Spleen (tissue), 11 donors: ENCODE data around the gene FOCAD. TPM values are rescaled to one million over a fixed set of nuclear protein-coding genes. Genes with fewer than 3 reads are reported as not detected.

ENCODE experiments used
- DNase-seq: peaks from one replicate; pipeline ENCODE4 v3.0.0-alpha.2; 2020
- H3K27ac ChIP-seq, 8 donors: fragments of 200-600 bp; sonication (generic) in 7 of 8; 1 replicate in 4 of 8; 2 replicates in 4 of 8; pipeline versions ENCODE4 v1.5.0 to v1.8.0; 2016 to 2021; ENCODE audit warnings: inconsistent platforms in 4 of 8, mild to moderate bottlenecking in 4 of 8, moderate library complexity in 1 of 8
- H3K27me3 ChIP-seq, 7 donors: fragments of 200-600 bp; sonication (generic) in 6 of 7; replicated peaks in 1 of 7; 1 replicate in 4 of 7; 2 replicates in 3 of 7; pipeline versions ENCODE4 v1.5.0 to v1.8.0; 2016 to 2021; ENCODE audit warnings: inconsistent platforms in 3 of 7, mild to moderate bottlenecking in 1 of 7
- H3K36me3 ChIP-seq, 6 donors: fragments of 200-600 bp; sonication (generic) in 5 of 6; 1 replicate in 4 of 6; 2 replicates in 2 of 6; pipeline versions ENCODE4 v1.5.0 to v1.8.0; 2016 to 2021; ENCODE audit warnings: inconsistent platforms in 2 of 6
- H3K4me1 ChIP-seq, 6 donors: fragments of 200-600 bp; sonication (generic) in 5 of 6; 1 replicate in 3 of 6; 2 replicates in 3 of 6; pipeline versions ENCODE4 v1.5.0 to v1.8.0; 2016 to 2021; ENCODE audit warnings: inconsistent platforms in 3 of 6
- H3K4me3 ChIP-seq, 8 donors: fragments of 200-600 bp; sonication (generic) in 7 of 8; 1 replicate in 4 of 8; 2 replicates in 4 of 8; pipeline versions ENCODE4 v1.5.0 to v1.8.0; 2016 to 2021; ENCODE audit warnings: inconsistent platforms in 4 of 8, mild to moderate bottlenecking in 4 of 8, moderate library complexity in 2 of 8
- H3K9me3 ChIP-seq, 8 donors: fragments of 200-600 bp; sonication (generic) in 7 of 8; 1 replicate in 4 of 8; 2 replicates in 4 of 8; pipeline versions ENCODE4 v1.5.0 to v1.8.0; 2016 to 2021; ENCODE audit warnings: inconsistent platforms in 4 of 8
- POLR2A ChIP-seq, 3 donors: fragments of 450-650 bp; IDR thresholded peaks; one replicate each; pipeline ENCODE4 v1.5.1; 2017; ENCODE audit warnings: antibody characterized with exemption in 3 of 3, mild to moderate bottlenecking in 1 of 3
- POLR2AphosphoS5 ChIP-seq, 3 donors: sonication (generic); formaldehyde crosslinking; IDR thresholded peaks; one replicate each; pipeline ENCODE4 v1.5.1; 2017; ENCODE audit warnings: antibody characterized with exemption in 3 of 3
- WGBS, 5 donors: extraction: QIAGEN DNeasy Blood & Tissue Kit in 3 of 5; methylation state at CpG; one replicate each; pipeline versions ENCODE4 v1.1.5 to v1.1.7; 2013 to 2018; 5-methylcytosine and 5-hydroxymethylcytosine counted together
- intact Hi-C: fragments of 100-400 bp; cut with DNase I; formaldehyde crosslinking; loops from one replicate; pipeline ENCODE4 v1.15.0; 2023; ENCODE audit warnings: low total_unique reads
- polyA plus RNA-seq, 3 donors: library from polyadenylated mRNA; stranded (reverse); fragments of 200-250 nt; gene quantifications; one replicate each; pipeline ENCODE4 v1.2.1, GENCODE V29; 2013
- total RNA-seq, 7 donors: library from RNA; depleted of rRNA in 3 of 7; stranded (reverse); fragments of >200 nt in 3 of 7; fragmentation: NEBNext Ultra II Directional in 4 of 7; extraction: Animal tissue kit (Norgen Biotek cat#: 25700) in 4 of 7; gene quantifications; one replicate each; pipeline versions ENCODE4 v1.1.0 to v1.2.1, GENCODE V29; 2016 to 2021
- TF ChIP-seq, protein P1 (sequence below), 11 experiments: fragments of 200-600 bp in 7 of 11; fragments of 450-650 bp in 4 of 11; sonication (generic) in 4 of 11; IDR thresholded peaks in 8 of 11; conservative IDR thresholded peaks in 3 of 11; 1 replicate in 7 of 11; 2 replicates in 4 of 11; pipeline versions ENCODE4 v1.4.0 to v1.8.0; 2016 to 2021; ENCODE audit warnings: antibody characterized with exemption in 11 of 11, inconsistent platforms in 4 of 11, mild to moderate bottlenecking in 1 of 11
- donor health status: healthy with polysubstance abuse.
- donor health status: DM: no; HTN: no; CAD: no; lungs with moderate emphysema.
- donor health status: DM: no; HTN: no; CAD: no.
- donor health status: Bipolar disorder and iron deficiency.
- donor health status: healthy.
- donor health status: DM: no; HTN: no; CAD: no.
- donor health status: DM: yes; HTN: yes; CAD: no.

Gene FOCAD
- total and polyA plus RNA-seq, 10 donors = 3.0 to 33.2 (median 18.6) TPM

GRCh38 chr9:20848490-20848889, 164.4 kb downstream of the FOCAD start:
- 26 to 46% (median 36%) methylated on average over 2 of the region's 2 CpGs for WGBS, 5 donors
- no peaks in the 10 kb centered on the region for H3K36me3 ChIP-seq
- no peak for TF ChIP-seq POLR2A (IDR thresholded peaks at IDR 0.05)
- TF ChIP-seq, protein P1, sequence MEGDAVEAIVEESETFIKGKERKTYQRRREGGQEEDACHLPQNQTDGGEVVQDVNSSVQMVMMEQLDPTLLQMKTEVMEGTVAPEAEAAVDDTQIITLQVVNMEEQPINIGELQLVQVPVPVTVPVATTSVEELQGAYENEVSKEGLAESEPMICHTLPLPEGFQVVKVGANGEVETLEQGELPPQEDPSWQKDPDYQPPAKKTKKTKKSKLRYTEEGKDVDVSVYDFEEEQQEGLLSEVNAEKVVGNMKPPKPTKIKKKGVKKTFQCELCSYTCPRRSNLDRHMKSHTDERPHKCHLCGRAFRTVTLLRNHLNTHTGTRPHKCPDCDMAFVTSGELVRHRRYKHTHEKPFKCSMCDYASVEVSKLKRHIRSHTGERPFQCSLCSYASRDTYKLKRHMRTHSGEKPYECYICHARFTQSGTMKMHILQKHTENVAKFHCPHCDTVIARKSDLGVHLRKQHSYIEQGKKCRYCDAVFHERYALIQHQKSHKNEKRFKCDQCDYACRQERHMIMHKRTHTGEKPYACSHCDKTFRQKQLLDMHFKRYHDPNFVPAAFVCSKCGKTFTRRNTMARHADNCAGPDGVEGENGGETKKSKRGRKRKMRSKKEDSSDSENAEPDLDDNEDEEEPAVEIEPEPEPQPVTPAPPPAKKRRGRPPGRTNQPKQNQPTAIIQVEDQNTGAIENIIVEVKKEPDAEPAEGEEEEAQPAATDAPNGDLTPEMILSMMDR (IDR thresholded peaks at IDR 0.05 in 8 of 11, conservative IDR thresholded peaks at IDR 0.05 in 3 of 11) = no peak
- TF ChIP-seq POLR2AphosphoS5 (IDR thresholded peaks at IDR 0.05) = no peak

DNA sequence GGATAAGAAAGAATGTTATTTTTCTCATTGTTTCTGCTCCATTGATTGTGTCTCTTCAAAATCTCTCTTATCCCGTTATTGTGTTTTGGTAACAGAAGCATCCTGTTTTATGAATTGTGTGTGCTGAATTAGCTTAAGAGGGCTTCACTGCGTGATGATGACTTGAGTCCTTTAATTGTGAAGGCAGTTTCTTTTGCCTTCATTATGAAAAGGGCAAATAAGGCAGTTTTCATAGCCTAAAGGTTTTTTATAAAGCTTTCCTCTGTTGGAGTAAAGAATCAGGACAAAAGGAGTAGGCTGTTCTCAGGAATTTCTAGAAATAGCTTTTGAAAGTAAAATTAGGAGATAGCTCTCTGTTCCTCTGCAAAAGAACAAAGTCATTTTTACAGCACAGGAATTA, 169.8 kb downstream of the FOCAD start:
- no peak overlapping the region for H3K27ac ChIP-seq
- peaks cover 0 to 9% (median 3%) of the 10 kb centered on the region in 8 donors for H3K9me3 ChIP-seq
- TF ChIP-seq, protein P1 (IDR thresholded peaks at IDR 0.05 in 8 of 11, conservative IDR thresholded peaks at IDR 0.05 in 3 of 11) = no peak
- TF ChIP-seq POLR2A (IDR thresholded peaks at IDR 0.05) (no peak), POLR2AphosphoS5 (IDR thresholded peaks at IDR 0.05) (no peak)
- H3K36me3 ChIP-seq = no peaks in the 10 kb centered on the region
- no peaks in the 10 kb centered on the region for H3K4me1 ChIP-seq
- no peak for DNase-seq
- no peaks in the 10 kb centered on the region for H3K27me3 ChIP-seq
- no peak overlapping the region for H3K4me3 ChIP-seq
- intact Hi-C loops = no loop called here
- WGBS, 5 donors = 75 to 85% (median 82%) methylated on average over 2 of the region's 2 CpGs

More at GRCh38 chr9:20848490-20848889, 164.4 kb downstream of the FOCAD start:
- H3K27ac ChIP-seq = no peak overlapping the region
- H3K4me3 ChIP-seq = no peak overlapping the region
- H3K27me3 ChIP-seq = no peaks in the 10 kb centered on the region
- DNase-seq = no peak
- H3K4me1 ChIP-seq = no peaks in the 10 kb centered on the region
- intact Hi-C loops = no loop called here
- no peaks in the 10 kb centered on the region for H3K9me3 ChIP-seq

- TF ChIP-seq POLR2AphosphoS5 (IDR thresholded peaks at IDR 0.05) (no peak), POLR2A (IDR thresholded peaks at IDR 0.05) (no peak)
- TF ChIP-seq, protein P1 (IDR thresholded peaks at IDR 0.05 in 8 of 11, conservative IDR thresholded peaks at IDR 0.05 in 3 of 11) = no peak
- Histone ChIP-seq H3K9me3 (peaks cover 0 to 9% (median 3%) of the 10 kb centered on the region in 8 donors), H3K27ac (no peak overlapping the region), H3K4me1 (no peaks in the 10 kb centered on the region), H3K4me3 (no peak overlapping the region), H3K36me3 (no peaks in the 10 kb centered on the region), H3K27me3 (no peaks in the 10 kb centered on the region)
- no peak for DNase-seq
- 84 to 91% (median 88%) methylated on average over 4 of the region's 4 CpGs for WGBS, 5 donors
- intact Hi-C loops = no loop called here
Measured at GRCh38 chr9:20854444-20854843, 170.4 kb downstream of the FOCAD start.

GRCh38 chr9:20863945-20864344, 179.9 kb downstream of the FOCAD start:
- Histone ChIP-seq H3K4me1 (no peaks in the 10 kb centered on the region), H3K9me3 (no peaks in the 10 kb centered on the region), H3K27me3 (no peaks in the 10 kb centered on the region), H3K36me3 (no peaks in the 10 kb centered on the region), H3K4me3 (no peak overlapping the region), H3K27ac (no peak overlapping the region)
- WGBS, 5 donors = 12 to 69% (median 35%) methylated on average over 2 of the region's 2 CpGs
- TF ChIP-seq POLR2AphosphoS5 (IDR thresholded peaks at IDR 0.05) = no peak
- TF ChIP-seq, protein P1 (IDR thresholded peaks at IDR 0.05 in 8 of 11, conservative IDR thresholded peaks at IDR 0.05 in 3 of 11) = no peak
- TF ChIP-seq POLR2A (IDR thresholded peaks at IDR 0.05) = no peak
- DNase-seq = no peak
- intact Hi-C loops = no loop called here
